Measurements from ENCODE around the gene TFAP2E. TPM values are rescaled to one million over a fixed set of nuclear protein-coding genes. Genes with fewer than 3 reads are reported as not detected.

Gene TFAP2E
- total RNA-seq, 1 donor from 2014 or later = 0.41 TPM

DNA sequence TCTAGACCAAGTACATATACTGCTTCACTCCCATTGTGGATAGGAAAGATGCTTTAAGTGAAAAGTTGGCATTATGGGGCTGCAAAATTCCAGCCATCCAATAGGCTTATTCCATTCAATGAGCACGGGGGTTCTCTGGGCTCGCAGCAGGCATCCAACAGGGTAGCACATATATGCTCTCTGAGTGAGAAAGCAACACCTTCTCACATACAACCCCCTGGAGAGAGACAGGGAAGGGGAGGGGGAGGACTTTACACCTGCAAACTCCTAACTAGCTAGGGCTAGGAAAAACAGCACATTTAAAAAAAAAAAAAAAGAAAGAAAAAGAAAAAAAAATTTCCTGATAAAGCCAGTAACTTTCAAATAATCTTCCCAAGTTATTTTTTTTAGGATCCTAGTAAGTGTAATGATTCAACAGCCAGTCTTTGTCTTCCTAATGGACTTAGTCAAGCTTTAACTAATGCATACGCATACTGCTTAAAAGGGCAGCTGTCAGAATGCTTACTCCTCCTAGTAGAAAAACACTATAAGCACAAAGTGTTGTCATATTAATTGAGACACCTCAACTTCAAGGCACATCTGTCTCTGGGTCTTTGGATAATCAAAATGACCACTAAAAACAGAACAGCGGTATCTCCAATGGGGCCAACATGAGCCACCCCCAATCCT lies 49.5 kb downstream of the TFAP2E start:
- DNase-seq (ENCODE audit: low read depth) (no peak), FAIRE-seq (no peak)
- peaks cover 3% of the 10 kb centered on the region for H3K4me1 Mint-ChIP-seq (ENCODE audit: low read depth, unreplicated experiment)

DNA sequence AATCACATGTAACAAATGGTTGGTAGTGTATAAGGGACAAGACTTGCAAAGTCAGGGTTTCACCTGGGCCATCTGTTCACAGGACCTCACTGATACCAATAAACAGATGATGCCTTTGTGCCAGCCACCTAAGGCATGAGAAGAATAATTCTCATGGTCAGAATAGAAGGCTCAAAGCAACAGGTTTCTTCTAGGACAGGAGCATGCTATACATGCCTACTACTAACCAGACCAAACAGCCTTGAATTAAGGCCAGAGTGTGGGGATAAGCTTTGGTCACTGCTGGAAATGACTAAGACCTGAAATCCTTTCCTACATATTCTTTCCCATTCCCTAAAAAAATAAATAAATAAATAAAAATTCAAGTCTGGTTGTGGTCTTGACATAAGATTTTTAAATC lies 50.7 kb downstream of the TFAP2E start:
- TF ChIP-seq, protein P1, sequence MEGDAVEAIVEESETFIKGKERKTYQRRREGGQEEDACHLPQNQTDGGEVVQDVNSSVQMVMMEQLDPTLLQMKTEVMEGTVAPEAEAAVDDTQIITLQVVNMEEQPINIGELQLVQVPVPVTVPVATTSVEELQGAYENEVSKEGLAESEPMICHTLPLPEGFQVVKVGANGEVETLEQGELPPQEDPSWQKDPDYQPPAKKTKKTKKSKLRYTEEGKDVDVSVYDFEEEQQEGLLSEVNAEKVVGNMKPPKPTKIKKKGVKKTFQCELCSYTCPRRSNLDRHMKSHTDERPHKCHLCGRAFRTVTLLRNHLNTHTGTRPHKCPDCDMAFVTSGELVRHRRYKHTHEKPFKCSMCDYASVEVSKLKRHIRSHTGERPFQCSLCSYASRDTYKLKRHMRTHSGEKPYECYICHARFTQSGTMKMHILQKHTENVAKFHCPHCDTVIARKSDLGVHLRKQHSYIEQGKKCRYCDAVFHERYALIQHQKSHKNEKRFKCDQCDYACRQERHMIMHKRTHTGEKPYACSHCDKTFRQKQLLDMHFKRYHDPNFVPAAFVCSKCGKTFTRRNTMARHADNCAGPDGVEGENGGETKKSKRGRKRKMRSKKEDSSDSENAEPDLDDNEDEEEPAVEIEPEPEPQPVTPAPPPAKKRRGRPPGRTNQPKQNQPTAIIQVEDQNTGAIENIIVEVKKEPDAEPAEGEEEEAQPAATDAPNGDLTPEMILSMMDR (IDR thresholded peaks at IDR 0.05; ENCODE audit: insufficient read depth, low read depth, low read length) = no peak
- no peak for TF ChIP-seq EZH2 (IDR thresholded peaks at IDR 0.05; ENCODE audit: insufficient read depth, low read length)
- no peak for FAIRE-seq
- Histone ChIP-seq H3K27me3 (ENCODE audit: insufficient read depth, low read length) (no peaks in the 10 kb centered on the region), H3K79me2 (ENCODE audit: insufficient read depth, low read length) (peaks cover 73% of the 10 kb centered on the region), H2AFZ (ENCODE audit: low read depth, low read length) (no peak overlapping the region), H3K9me3 (ENCODE audit: insufficient read depth, low read depth, low read length) (no peaks in the 10 kb centered on the region), H4K20me1 (ENCODE audit: insufficient read depth, low read length) (peaks cover 64% of the 10 kb centered on the region), H3K36me3 (ENCODE audit: insufficient read depth, low read length) (peaks cover 9% of the 10 kb centered on the region), H3K4me3 (ENCODE audit: insufficient read depth, low read depth, low read length) (no peak overlapping the region), H3K27ac (ENCODE audit: low read depth, low read length) (no peak overlapping the region), H3K9ac (ENCODE audit: low read length) (no peak overlapping the region), H3K4me2 (ENCODE audit: low read length) (no peak overlapping the region), H3K4me1 (ENCODE audit: insufficient read depth, low read length) (no peaks in the 10 kb centered on the region)
- Mint-ChIP-seq H3K4me3 (ENCODE audit: unreplicated experiment) (no peak overlapping the region), H3K4me1 (ENCODE audit: low read depth, unreplicated experiment) (peaks cover 6% of the 10 kb centered on the region), H3K9me3 (ENCODE audit: unreplicated experiment) (no peaks in the 10 kb centered on the region), H3K36me3 (ENCODE audit: low read depth, unreplicated experiment) (peaks cover 9% of the 10 kb centered on the region), H3K27ac (ENCODE audit: unreplicated experiment) (no peak overlapping the region), H3K27me3 (ENCODE audit: low read depth, unreplicated experiment) (no peaks in the 10 kb centered on the region)
- no peak for DNase-seq (ENCODE audit: low read depth)

More for the DNA sequence above, 49.5 kb downstream of the TFAP2E start:
- Histone ChIP-seq H2AFZ (ENCODE audit: low read depth, low read length) (no peak overlapping the region), H3K36me3 (ENCODE audit: insufficient read depth, low read length) (peaks cover 16% of the 10 kb centered on the region), H3K9ac (ENCODE audit: low read length) (no peak overlapping the region), H4K20me1 (ENCODE audit: insufficient read depth, low read length) (peaks cover 68% of the 10 kb centered on the region), H3K79me2 (ENCODE audit: insufficient read depth, low read length) (peaks cover 75% of the 10 kb centered on the region), H3K27ac (ENCODE audit: low read depth, low read length) (no peak overlapping the region), H3K27me3 (ENCODE audit: insufficient read depth, low read length) (no peaks in the 10 kb centered on the region), H3K9me3 (ENCODE audit: insufficient read depth, low read depth, low read length) (no peaks in the 10 kb centered on the region), H3K4me1 (ENCODE audit: insufficient read depth, low read length) (no peaks in the 10 kb centered on the region), H3K4me2 (ENCODE audit: low read length) (no peak overlapping the region), H3K4me3 (ENCODE audit: insufficient read depth, low read depth, low read length) (no peak overlapping the region)
- Mint-ChIP-seq H3K27ac (ENCODE audit: unreplicated experiment) (no peak overlapping the region), H3K9me3 (ENCODE audit: unreplicated experiment) (no peaks in the 10 kb centered on the region), H3K36me3 (ENCODE audit: low read depth, unreplicated experiment) (peaks cover 9% of the 10 kb centered on the region), H3K4me3 (ENCODE audit: unreplicated experiment) (no peak overlapping the region), H3K27me3 (ENCODE audit: low read depth, unreplicated experiment) (no peaks in the 10 kb centered on the region)
- no peak for TF ChIP-seq EZH2 (IDR thresholded peaks at IDR 0.05; ENCODE audit: insufficient read depth, low read length)
- TF ChIP-seq, protein P1 (IDR thresholded peaks at IDR 0.05; ENCODE audit: insufficient read depth, low read depth, low read length) = no peak

DNA sequence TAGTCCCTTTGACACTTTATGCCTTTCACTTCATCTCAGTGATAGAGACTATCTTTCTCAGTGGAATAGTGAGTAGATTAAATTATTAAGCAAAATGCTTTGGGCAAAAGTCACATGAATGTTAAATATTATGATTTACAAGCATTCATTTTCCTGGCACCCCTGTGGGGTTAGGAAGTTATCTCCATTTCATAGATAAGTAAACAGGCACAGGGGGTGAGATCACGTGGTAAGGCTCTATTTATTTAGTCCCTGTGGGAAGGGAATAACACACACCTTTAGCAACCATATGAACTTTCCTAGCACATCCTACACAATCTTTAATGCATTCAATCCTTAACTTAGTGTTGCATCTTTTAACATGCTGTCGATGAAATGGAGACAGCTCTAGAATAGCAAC lies 55.9 kb downstream of the TFAP2E start:
- H3K9me3 ChIP-seq (ENCODE audit: insufficient read depth, low read depth, low read length) = no peaks in the 10 kb centered on the region
- TF ChIP-seq, protein P1 (IDR thresholded peaks at IDR 0.05; ENCODE audit: insufficient read depth, low read depth, low read length) = no peak
- no peak for TF ChIP-seq EZH2 (IDR thresholded peaks at IDR 0.05; ENCODE audit: insufficient read depth, low read length)
- H3K27ac ChIP-seq (ENCODE audit: low read depth, low read length) = no peak overlapping the region
- H3K4me1 Mint-ChIP-seq (ENCODE audit: low read depth, unreplicated experiment) = peaks cover 29% of the 10 kb centered on the region
- no peak overlapping the region for H3K4me3 ChIP-seq (ENCODE audit: insufficient read depth, low read depth, low read length)
- no peaks in the 10 kb centered on the region for H3K9me3 Mint-ChIP-seq (ENCODE audit: unreplicated experiment)
- no peak overlapping the region for H3K27ac Mint-ChIP-seq (ENCODE audit: unreplicated experiment)
- no peaks in the 10 kb centered on the region for H3K27me3 ChIP-seq (ENCODE audit: insufficient read depth, low read length)
- no peaks in the 10 kb centered on the region for H3K4me1 ChIP-seq (ENCODE audit: insufficient read depth, low read length)
- peaks cover 78% of the 10 kb centered on the region for H3K79me2 ChIP-seq (ENCODE audit: insufficient read depth, low read length)
- DNase-seq (ENCODE audit: low read depth) (no peak), FAIRE-seq (no peak)
- H3K9ac ChIP-seq (ENCODE audit: low read length) = no peak overlapping the region
- no peak overlapping the region for H3K4me2 ChIP-seq (ENCODE audit: low read length)
- H2AFZ ChIP-seq (ENCODE audit: low read depth, low read length) = no peak overlapping the region
- peaks cover 11% of the 10 kb centered on the region for H3K36me3 Mint-ChIP-seq (ENCODE audit: low read depth, unreplicated experiment)
- H4K20me1 ChIP-seq (ENCODE audit: insufficient read depth, low read length) = peaks cover 47% of the 10 kb centered on the region
- no peak overlapping the region for H3K4me3 Mint-ChIP-seq (ENCODE audit: unreplicated experiment)
- H3K27me3 Mint-ChIP-seq (ENCODE audit: low read depth, unreplicated experiment) = no peaks in the 10 kb centered on the region
- H3K36me3 ChIP-seq (ENCODE audit: insufficient read depth, low read length) = peaks cover 26% of the 10 kb centered on the region
